ENCODE results near the gene SELENOP.

DNA sequence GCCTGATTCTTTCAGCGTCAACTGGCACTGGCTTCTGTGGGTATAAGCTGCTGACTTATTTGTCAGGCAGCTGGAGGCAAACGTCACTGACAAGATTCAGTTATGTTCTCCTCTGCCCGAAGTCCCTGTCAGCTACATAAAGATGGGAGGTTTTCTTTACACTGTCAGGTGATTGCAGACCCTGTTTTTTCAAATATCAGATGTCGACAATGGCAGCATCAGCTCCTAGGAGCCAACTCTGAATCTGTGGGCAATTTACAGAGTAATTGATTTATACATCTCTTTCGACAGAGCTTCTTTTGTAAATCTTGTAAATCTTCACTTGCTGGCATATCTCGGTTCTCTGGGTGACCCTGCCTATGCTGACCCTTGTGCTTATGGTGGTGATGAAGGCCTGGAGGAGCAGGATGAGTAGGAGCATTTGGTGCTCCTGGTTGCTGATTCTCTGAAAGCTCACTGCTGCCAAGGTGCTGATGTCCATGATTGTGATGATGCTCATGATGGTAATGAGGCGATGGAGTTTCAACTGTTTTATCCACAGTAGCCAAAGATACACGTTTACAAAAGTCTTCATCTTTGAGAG, 10.9 kb downstream of the SELENOP start:
- no peak for TF ChIP-seq EZH2 (IDR thresholded peaks at IDR 0.05; ENCODE audit: borderline replicate concordance, insufficient read depth, low read length, poor library complexity, severe bottlenecking)
- TF ChIP-seq TAF1 (IDR thresholded peaks at IDR 0.05; ENCODE audit: low read depth) = no peak
- TF ChIP-seq MXI1 (conservative IDR thresholded peaks at IDR 0.05; ENCODE audit: poor library complexity, severe bottlenecking) = no peak
- TF ChIP-seq, protein P1, sequence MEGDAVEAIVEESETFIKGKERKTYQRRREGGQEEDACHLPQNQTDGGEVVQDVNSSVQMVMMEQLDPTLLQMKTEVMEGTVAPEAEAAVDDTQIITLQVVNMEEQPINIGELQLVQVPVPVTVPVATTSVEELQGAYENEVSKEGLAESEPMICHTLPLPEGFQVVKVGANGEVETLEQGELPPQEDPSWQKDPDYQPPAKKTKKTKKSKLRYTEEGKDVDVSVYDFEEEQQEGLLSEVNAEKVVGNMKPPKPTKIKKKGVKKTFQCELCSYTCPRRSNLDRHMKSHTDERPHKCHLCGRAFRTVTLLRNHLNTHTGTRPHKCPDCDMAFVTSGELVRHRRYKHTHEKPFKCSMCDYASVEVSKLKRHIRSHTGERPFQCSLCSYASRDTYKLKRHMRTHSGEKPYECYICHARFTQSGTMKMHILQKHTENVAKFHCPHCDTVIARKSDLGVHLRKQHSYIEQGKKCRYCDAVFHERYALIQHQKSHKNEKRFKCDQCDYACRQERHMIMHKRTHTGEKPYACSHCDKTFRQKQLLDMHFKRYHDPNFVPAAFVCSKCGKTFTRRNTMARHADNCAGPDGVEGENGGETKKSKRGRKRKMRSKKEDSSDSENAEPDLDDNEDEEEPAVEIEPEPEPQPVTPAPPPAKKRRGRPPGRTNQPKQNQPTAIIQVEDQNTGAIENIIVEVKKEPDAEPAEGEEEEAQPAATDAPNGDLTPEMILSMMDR (IDR thresholded peaks at IDR 0.05; ENCODE audit: poor library complexity, severe bottlenecking) = no peak
- TF ChIP-seq POLR2AphosphoS5 (IDR thresholded peaks at IDR 0.05) = no peak
- no peak for TF ChIP-seq RAD21 (conservative IDR thresholded peaks at IDR 0.05)
- TF ChIP-seq, protein P2, sequence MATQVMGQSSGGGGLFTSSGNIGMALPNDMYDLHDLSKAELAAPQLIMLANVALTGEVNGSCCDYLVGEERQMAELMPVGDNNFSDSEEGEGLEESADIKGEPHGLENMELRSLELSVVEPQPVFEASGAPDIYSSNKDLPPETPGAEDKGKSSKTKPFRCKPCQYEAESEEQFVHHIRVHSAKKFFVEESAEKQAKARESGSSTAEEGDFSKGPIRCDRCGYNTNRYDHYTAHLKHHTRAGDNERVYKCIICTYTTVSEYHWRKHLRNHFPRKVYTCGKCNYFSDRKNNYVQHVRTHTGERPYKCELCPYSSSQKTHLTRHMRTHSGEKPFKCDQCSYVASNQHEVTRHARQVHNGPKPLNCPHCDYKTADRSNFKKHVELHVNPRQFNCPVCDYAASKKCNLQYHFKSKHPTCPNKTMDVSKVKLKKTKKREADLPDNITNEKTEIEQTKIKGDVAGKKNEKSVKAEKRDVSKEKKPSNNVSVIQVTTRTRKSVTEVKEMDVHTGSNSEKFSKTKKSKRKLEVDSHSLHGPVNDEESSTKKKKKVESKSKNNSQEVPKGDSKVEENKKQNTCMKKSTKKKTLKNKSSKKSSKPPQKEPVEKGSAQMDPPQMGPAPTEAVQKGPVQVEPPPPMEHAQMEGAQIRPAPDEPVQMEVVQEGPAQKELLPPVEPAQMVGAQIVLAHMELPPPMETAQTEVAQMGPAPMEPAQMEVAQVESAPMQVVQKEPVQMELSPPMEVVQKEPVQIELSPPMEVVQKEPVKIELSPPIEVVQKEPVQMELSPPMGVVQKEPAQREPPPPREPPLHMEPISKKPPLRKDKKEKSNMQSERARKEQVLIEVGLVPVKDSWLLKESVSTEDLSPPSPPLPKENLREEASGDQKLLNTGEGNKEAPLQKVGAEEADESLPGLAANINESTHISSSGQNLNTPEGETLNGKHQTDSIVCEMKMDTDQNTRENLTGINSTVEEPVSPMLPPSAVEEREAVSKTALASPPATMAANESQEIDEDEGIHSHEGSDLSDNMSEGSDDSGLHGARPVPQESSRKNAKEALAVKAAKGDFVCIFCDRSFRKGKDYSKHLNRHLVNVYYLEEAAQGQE (IDR thresholded peaks at IDR 0.05; ENCODE audit: borderline replicate concordance) = no peak

Data from neural cell (in vitro differentiated cells).